OCI-LY3 (cell line): ENCODE measurements around the gene PABPN1.

Experiments
- H2AFZ ChIP-seq: fragments of 200-600, 300-600 bp; shearing (Covaris generic); 2 replicates; pipeline ENCODE4 v1.6.0; 2014; ENCODE audit warnings: antibody characterized with exemption, low read depth, low read length
- H3K27ac ChIP-seq: fragments of 200-600, 300-600 bp; sonication (generic); 2 replicates; pipeline ENCODE4 v1.5.1; 2014; ENCODE audit warnings: mild to moderate bottlenecking, low read length, moderate library complexity, mixed read lengths
- H3K27me3 ChIP-seq: fragments of 200-600, 300-600 bp; sonication (generic); 2 replicates; pipeline ENCODE4 v1.6.1; 2014; ENCODE audit warnings: low read depth, low read length, mixed read lengths
- H3K36me3 ChIP-seq: fragments of 200-600, 300-600 bp; sonication (generic); replicated peaks from 2 replicates; pipeline ENCODE3; 2014; ENCODE audit warnings: low read depth, low read length, mixed read lengths
- H3K4me1 ChIP-seq: fragments of 300-600, 200-600 bp; sonication (generic); 2 replicates; pipeline ENCODE4 v1.6.1; 2014; ENCODE audit warnings: low read length, mixed read lengths
- H3K4me2 ChIP-seq: fragments of 200-600, 300-600 bp; sonication (generic); 2 replicates; pipeline ENCODE4 v1.6.1; 2014; ENCODE audit warnings: low read length, mixed read lengths
- H3K4me3 ChIP-seq: fragments of 300-600, 200-600 bp; sonication (generic); 2 replicates; pipeline ENCODE4 v1.5.1; 2014; ENCODE audit warnings: antibody characterized with exemption, mild to moderate bottlenecking, low read length, moderate library complexity
- H3K79me2 ChIP-seq: fragments of 300-600, 200-600 bp; shearing (Covaris generic); 2 replicates; pipeline ENCODE4 v1.6.1; 2014; ENCODE audit warnings: mild to moderate bottlenecking, low read length, mixed read lengths
- H3K9ac ChIP-seq: fragments of 300-600, 200-600 bp; shearing (Covaris generic); 2 replicates; pipeline ENCODE4 v1.6.0; 2014; ENCODE audit warnings: mild to moderate bottlenecking, low read length, moderate library complexity
- H3K9me3 ChIP-seq: fragments of 200-600, 300-600 bp; shearing (Covaris generic); 2 replicates; pipeline ENCODE4 v1.6.1; 2014; ENCODE audit warnings: low read length, mixed read lengths; ENCODE audit not compliant: insufficient read depth
- H4K20me1 ChIP-seq: fragments of 200-600, 300-600 bp; sonication (generic); 2 replicates; pipeline ENCODE4 v1.6.1; 2016; ENCODE audit warnings: low read length, mixed read lengths; ENCODE audit not compliant: insufficient read depth
- EZH2phosphoT487 ChIP-seq: fragments of 200-600 bp; shearing (Covaris generic); IDR thresholded peaks from 2 replicates; pipeline ENCODE4 v1.6.1; 2018; ENCODE audit warnings: antibody characterized with exemption, mixed run types, low read depth
- TF ChIP-seq, protein P1 (sequence below): fragments of 200-600, 300-600 bp; sonication (generic); IDR thresholded peaks from 2 replicates; pipeline ENCODE4 v1.5.1; 2014; ENCODE audit warnings: antibody characterized with exemption, low read length, low read depth

PABPN1 gene

DNA sequence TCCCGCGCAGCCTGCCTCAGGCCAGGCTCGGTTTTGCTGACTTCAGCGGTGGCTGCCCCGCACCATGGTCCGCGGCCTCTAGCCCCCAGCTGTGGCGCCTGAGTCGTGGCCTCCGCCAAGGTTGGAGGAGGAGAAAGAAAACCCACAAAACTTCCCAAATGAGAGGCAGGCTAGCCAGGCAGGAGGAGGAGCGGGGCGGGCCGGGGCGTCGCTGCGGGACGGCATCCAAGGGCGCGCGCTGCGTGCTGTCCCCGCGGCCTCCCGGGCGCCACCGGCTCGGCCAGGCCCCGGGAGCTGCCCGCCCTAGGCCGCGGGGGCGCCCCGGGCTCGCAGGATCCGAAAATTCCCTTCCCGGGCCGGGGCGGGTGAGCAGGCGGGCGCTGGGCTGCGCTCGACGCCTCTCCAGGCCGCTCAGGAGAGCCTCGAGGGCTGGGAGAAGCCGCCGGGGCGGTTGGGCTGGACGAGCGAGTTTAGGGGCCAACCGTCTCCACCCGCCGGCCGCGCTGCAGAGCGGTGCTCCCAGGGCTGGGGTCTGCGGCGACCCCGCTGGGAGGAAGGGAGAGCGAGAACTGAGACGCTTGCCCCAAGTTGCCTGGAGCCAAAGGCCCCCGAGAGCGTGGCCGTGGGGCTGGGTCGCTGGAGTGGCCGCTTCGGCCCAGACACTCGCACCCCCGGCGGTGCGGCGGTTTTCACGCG, 43.9 kb downstream of the PABPN1 start, which contains the start of gene EFS:
TSS of gene EFS (minus strand) at position 137 of the 696 bp plus-strand sequence. CDS start 147 bp downstream, outside the sequence.
- Histone ChIP-seq H3K4me2 (no peak within 1 kb of the TSS), H3K4me1 (no peaks in the 10 kb centered on the region), H3K79me2 (no peaks in the 10 kb centered on the region), H3K9ac (no peak within 1 kb of the TSS), H2AFZ (no peak within 1 kb of the TSS), H3K27ac (no peak within 1 kb of the TSS), H3K36me3 (no peaks in the 10 kb centered on the region), H4K20me1 (no peaks in the 10 kb centered on the region), H3K4me3 (no peak within 1 kb of the TSS), H3K27me3 (peaks cover 3% of the 10 kb centered on the region; the same call in 1 of the 2 replicates), H3K9me3 (no peaks in the 10 kb centered on the region)
- TF ChIP-seq, protein P1, sequence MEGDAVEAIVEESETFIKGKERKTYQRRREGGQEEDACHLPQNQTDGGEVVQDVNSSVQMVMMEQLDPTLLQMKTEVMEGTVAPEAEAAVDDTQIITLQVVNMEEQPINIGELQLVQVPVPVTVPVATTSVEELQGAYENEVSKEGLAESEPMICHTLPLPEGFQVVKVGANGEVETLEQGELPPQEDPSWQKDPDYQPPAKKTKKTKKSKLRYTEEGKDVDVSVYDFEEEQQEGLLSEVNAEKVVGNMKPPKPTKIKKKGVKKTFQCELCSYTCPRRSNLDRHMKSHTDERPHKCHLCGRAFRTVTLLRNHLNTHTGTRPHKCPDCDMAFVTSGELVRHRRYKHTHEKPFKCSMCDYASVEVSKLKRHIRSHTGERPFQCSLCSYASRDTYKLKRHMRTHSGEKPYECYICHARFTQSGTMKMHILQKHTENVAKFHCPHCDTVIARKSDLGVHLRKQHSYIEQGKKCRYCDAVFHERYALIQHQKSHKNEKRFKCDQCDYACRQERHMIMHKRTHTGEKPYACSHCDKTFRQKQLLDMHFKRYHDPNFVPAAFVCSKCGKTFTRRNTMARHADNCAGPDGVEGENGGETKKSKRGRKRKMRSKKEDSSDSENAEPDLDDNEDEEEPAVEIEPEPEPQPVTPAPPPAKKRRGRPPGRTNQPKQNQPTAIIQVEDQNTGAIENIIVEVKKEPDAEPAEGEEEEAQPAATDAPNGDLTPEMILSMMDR, result no peak
- no peak for TF ChIP-seq EZH2phosphoT487

DNA sequence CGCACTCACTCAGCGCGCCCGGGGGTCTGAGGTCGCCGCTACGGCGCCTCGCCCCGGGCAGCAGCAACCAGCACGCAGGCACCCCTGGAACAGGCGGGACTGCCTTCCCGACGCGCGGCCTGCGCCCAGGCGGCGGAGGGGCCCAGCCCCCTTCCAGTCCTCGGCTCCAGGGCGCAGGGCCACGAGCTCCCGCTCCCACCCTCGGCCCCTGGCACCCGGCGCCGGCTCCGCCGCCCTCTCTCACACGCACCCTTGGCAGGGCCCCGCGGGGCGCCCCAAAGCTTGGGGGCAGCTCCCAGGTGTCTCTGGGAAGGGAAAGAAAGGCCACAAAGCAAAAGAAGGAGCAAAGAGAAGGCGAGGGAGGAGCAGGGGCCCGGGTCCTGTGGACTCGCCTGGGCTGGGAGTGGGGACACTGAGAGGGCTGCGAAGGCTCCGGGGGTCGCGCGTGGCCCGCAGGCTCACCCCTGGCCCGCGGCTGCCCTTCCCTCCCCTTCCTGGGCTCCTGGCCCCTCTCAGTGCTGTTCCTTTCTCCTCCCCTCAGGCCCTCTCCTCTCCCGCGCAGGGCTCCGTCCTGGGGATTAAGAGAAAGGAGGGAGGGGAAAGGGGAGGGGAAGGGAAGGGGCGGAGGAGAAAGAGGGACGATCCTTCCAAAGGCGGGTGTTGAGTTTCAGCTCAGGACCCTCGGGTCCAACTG, 44.6 kb downstream of the PABPN1 start:
- no peak overlapping the region for H3K27ac ChIP-seq
- no peak overlapping the region for H2AFZ ChIP-seq
- no peak overlapping the region for H3K4me3 ChIP-seq
- H4K20me1 ChIP-seq, result no peaks in the 10 kb centered on the region
- H3K36me3 ChIP-seq, result no peaks in the 10 kb centered on the region
- no peaks in the 10 kb centered on the region for H3K9me3 ChIP-seq
- no peak overlapping the region for H3K4me2 ChIP-seq
- no peaks in the 10 kb centered on the region for H3K79me2 ChIP-seq
- no peaks in the 10 kb centered on the region for H3K4me1 ChIP-seq
- H3K27me3 ChIP-seq, result peaks cover 3% of the 10 kb centered on the region; the same call in 1 of the 2 replicates
- TF ChIP-seq, protein P1, result no peak
- TF ChIP-seq EZH2phosphoT487, result no peak
- no peak overlapping the region for H3K9ac ChIP-seq

DNA sequence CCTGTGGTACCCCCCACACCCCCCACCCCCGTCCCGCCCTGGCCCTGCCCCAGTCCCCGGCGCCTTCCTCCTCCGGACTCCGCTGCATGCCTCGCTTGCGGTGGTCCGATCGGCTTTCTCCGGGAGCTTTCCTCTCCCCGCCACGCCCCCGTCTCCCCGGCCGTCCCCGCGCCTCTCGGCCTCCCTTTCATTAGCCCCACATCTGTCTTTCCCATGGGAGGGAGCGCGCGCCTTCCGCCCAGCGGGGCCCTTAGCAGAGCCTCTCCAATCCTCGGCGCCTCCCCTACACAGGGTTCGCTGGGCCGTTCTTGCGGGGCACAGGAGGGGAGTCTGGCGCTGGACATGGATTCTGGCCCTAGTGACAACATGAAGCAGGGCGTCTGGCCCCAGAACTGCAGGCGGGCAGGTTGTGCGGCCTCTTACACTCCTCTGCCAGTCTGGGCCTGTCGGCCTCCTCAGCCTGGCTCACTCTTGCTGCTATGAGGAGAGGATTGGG, 45.2 kb downstream of the PABPN1 start:
- no peaks in the 10 kb centered on the region for H4K20me1 ChIP-seq
- no peaks in the 10 kb centered on the region for H3K4me1 ChIP-seq

DNA sequence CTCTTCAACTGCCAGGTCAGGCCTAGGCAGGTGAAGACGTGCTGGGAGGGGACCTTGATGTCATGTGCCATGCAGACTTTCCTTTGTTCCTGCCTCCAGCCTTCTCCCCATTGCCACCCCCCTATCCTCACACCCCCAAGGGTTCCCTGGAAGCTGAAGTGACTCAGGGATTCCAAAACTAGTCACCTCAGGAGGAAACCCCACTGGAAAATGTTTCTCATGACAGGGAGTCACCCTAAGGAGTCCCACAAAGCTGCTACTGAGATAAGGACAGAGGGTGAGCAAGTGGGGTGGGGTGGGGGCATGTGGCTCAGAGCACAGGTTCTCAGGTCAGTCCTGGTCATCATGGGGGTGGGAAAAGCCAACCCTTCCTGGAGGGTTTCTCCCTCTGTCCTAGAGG, 49.0 kb downstream of the PABPN1 start:
- no peak overlapping the region for H3K9ac ChIP-seq
- H3K27me3 ChIP-seq, result no peaks in the 10 kb centered on the region
- no peaks in the 10 kb centered on the region for H4K20me1 ChIP-seq
- H3K9me3 ChIP-seq, result no peaks in the 10 kb centered on the region
- H3K27ac ChIP-seq, result no peak overlapping the region
- TF ChIP-seq EZH2phosphoT487, result no peak
- TF ChIP-seq, protein P1, result no peak
- no peaks in the 10 kb centered on the region for H3K36me3 ChIP-seq
- no peak overlapping the region for H3K4me2 ChIP-seq
- no peak overlapping the region for H2AFZ ChIP-seq
- no peaks in the 10 kb centered on the region for H3K79me2 ChIP-seq
- H3K4me1 ChIP-seq, result no peaks in the 10 kb centered on the region
- H3K4me3 ChIP-seq, result no peak overlapping the region

More for the DNA sequence above, 45.2 kb downstream of the PABPN1 start:
- H3K79me2 ChIP-seq, result no peaks in the 10 kb centered on the region
- no peak overlapping the region for H3K4me3 ChIP-seq
- no peak overlapping the region for H3K9ac ChIP-seq
- TF ChIP-seq, protein P1, result no peak
- TF ChIP-seq EZH2phosphoT487, result no peak
- no peak overlapping the region for H3K4me2 ChIP-seq
- H3K36me3 ChIP-seq, result no peaks in the 10 kb centered on the region
- H3K27ac ChIP-seq, result no peak overlapping the region
- peaks cover 3% of the 10 kb centered on the region; the same call in 1 of the 2 replicates for H3K27me3 ChIP-seq
- no peak overlapping the region for H2AFZ ChIP-seq
- no peaks in the 10 kb centered on the region for H3K9me3 ChIP-seq
